ENCODE data around the gene KRTAP4-8.
"Not testable (repeated sequence)": the region's sequence is repeated elsewhere in the genome, so short reads cannot be mapped to it uniquely, and the experiment has no call there.

The KRTAP4-8 gene

DNA sequence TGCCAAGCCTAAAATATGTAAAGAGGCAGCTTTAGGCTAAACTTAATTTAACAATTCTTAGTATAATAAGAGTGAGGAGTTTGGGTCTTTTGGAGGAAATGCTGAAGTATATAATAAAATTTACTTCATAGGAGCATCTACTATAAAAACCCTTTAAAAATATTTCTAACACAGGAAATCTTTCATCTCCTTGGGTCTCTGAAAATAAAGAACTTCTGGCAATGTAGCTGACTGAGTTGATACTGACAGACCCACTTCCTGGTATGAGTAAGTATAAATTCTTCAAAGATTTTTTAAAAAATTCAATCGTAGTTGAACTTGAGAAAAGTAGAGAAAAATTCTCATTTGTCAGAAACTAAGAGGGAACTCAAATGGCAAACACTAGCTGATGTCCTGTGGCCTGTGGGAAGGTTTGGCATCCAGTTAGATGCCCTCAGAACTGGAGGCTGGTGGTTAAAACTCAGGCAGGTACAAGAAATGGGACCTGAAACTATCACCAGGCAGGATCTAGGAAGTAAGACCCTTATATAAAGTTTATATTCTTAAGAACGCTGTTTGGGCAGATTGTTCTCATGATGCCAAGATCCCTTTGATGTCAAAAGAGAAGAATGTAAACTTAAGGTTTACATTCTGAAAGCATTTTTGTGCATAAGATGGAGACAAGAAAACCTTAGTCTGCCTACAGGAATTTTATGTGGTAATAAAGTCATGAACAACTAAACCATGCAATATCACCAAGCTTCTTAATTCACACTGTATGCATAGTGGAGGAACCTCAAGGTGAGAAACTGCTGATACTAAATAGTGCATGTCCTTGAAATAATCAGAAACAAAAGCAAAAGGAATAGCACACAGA lies 36.2 kb upstream of the KRTAP4-8 start:
- TF ChIP-seq, protein P1, sequence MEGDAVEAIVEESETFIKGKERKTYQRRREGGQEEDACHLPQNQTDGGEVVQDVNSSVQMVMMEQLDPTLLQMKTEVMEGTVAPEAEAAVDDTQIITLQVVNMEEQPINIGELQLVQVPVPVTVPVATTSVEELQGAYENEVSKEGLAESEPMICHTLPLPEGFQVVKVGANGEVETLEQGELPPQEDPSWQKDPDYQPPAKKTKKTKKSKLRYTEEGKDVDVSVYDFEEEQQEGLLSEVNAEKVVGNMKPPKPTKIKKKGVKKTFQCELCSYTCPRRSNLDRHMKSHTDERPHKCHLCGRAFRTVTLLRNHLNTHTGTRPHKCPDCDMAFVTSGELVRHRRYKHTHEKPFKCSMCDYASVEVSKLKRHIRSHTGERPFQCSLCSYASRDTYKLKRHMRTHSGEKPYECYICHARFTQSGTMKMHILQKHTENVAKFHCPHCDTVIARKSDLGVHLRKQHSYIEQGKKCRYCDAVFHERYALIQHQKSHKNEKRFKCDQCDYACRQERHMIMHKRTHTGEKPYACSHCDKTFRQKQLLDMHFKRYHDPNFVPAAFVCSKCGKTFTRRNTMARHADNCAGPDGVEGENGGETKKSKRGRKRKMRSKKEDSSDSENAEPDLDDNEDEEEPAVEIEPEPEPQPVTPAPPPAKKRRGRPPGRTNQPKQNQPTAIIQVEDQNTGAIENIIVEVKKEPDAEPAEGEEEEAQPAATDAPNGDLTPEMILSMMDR (IDR thresholded peaks at IDR 0.05; ENCODE audit: low read depth, low read length), result no peak
- no peak for DNase-seq
- H3K27ac ChIP-seq, result no peak overlapping the region
- H3K4me3 ChIP-seq (ENCODE audit: low read depth, low read length), result no peak overlapping the region
- H3K27me3 ChIP-seq (ENCODE audit: insufficient read depth, low read depth, severe bottlenecking), result peaks cover 67% of the 10 kb centered on the region
- H3K36me3 ChIP-seq, result no peaks in the 10 kb centered on the region
- no peaks in the 10 kb centered on the region for H3K9me3 ChIP-seq (ENCODE audit: severe bottlenecking)

DNA sequence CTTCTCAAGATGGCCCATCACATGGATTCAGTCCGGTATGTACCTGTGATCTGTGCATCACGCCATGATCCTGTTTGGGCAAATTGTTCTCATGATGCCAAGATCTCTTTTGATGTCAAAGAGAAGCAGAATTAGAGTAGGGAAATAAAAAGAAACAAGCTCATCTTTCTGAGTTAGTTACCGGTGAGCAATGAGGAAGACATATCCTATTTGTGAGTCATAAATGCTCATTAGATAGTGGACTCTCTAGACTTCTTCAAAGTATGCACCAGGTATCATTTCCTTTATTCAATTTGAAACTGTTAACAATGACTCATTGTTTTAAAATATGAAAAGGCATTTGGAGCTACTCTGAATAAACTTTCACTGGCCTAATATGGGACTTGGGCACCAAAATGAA lies 34.0 kb upstream of the KRTAP4-8 start:
- TF ChIP-seq, protein P1 (IDR thresholded peaks at IDR 0.05; ENCODE audit: low read depth, low read length), result no peak

DNA sequence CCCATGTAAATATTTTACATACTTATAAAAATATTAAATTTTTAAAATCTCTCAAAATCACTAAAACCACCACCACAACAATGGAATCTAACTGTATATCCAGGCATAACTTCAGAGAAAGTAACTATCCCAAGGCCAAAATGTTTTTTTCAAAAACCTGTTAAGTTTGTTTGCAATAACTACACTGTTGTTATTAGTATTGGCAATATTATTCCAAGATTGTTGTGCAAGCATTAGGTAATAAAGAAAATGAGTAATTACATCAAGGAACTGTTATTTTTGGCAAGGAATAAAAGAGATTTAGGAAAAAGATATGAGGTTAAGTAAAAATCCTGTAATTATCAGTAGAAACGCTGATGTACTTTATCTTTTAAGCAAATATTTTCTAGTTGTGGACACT lies 29.4 kb upstream of the KRTAP4-8 start:
- Histone ChIP-seq H3K27me3 (ENCODE audit: insufficient read depth, low read depth, severe bottlenecking) (peaks cover 68% of the 10 kb centered on the region), H3K9me3 (ENCODE audit: severe bottlenecking) (peaks cover under 1% of the 10 kb centered on the region), H3K36me3 (no peaks in the 10 kb centered on the region), H3K27ac (no peak overlapping the region), H3K4me3 (ENCODE audit: low read depth, low read length) (no peak overlapping the region)
- TF ChIP-seq, protein P1 (IDR thresholded peaks at IDR 0.05; ENCODE audit: low read depth, low read length), result no peak
- no peak for DNase-seq

More for the DNA sequence above, 34.0 kb upstream of the KRTAP4-8 start:
- Histone ChIP-seq H3K9me3 (ENCODE audit: severe bottlenecking) (no peaks in the 10 kb centered on the region), H3K27me3 (ENCODE audit: insufficient read depth, low read depth, severe bottlenecking) (peaks cover 61% of the 10 kb centered on the region), H3K27ac (no peak overlapping the region), H3K4me3 (ENCODE audit: low read depth, low read length) (no peak overlapping the region), H3K36me3 (no peaks in the 10 kb centered on the region)
- DNase-seq, result no peak

DNA sequence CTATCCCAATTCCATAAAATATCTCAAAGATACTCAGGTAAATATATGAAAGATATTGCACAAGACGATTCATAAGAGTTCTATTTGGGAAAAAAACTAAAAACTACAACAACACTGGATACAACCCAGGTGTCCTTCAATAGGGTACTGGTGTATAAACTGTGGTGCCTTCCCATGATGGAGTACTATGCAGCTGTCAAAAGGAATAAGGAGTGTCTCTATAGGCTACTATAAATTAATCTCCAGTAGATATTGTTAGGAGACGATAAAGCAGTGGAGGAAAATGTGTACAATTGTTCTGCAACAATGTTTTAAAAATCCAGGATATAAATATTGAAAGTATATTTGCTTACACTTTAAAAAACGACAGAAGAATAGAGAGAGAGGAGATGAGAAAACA lies 28.5 kb upstream of the KRTAP4-8 start:
- Histone ChIP-seq H3K36me3 (no peaks in the 10 kb centered on the region), H3K27ac (no peak overlapping the region), H3K9me3 (ENCODE audit: severe bottlenecking) (peaks cover 5% of the 10 kb centered on the region), H3K4me3 (ENCODE audit: low read depth, low read length) (no peak overlapping the region), H3K27me3 (ENCODE audit: insufficient read depth, low read depth, severe bottlenecking) (peaks cover 70% of the 10 kb centered on the region)
- TF ChIP-seq, protein P1 (IDR thresholded peaks at IDR 0.05; ENCODE audit: low read depth, low read length), result no peak
- DNase-seq, result no peak

DNA sequence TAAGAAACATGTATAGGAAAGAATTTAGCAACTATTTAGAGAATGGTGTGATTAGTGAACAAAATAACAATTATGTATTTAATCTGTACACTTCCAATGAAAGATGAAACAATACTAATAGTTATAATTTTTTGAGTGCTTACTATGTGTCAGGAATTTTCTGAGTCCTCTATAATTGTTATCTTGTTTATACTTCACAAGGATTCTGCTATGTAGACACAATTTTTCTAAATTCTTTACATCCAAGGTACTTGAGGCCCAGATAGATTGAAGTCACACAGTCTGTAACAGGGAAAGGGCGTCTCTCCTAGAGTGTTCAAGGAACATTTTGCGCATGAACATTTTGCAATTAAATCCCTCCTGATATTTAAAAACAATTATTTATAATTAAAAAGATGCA lies 27.1 kb upstream of the KRTAP4-8 start:
- no peak overlapping the region for H3K4me3 ChIP-seq (ENCODE audit: low read depth, low read length)
- no peaks in the 10 kb centered on the region for H3K36me3 ChIP-seq
- no peak for DNase-seq
- H3K9me3 ChIP-seq (ENCODE audit: severe bottlenecking), result peaks cover 5% of the 10 kb centered on the region
- TF ChIP-seq, protein P1 (IDR thresholded peaks at IDR 0.05; ENCODE audit: low read depth, low read length), result no peak
- H3K27me3 ChIP-seq (ENCODE audit: insufficient read depth, low read depth, severe bottlenecking), result peaks cover 58% of the 10 kb centered on the region
- H3K27ac ChIP-seq, result no peak overlapping the region

DNA sequence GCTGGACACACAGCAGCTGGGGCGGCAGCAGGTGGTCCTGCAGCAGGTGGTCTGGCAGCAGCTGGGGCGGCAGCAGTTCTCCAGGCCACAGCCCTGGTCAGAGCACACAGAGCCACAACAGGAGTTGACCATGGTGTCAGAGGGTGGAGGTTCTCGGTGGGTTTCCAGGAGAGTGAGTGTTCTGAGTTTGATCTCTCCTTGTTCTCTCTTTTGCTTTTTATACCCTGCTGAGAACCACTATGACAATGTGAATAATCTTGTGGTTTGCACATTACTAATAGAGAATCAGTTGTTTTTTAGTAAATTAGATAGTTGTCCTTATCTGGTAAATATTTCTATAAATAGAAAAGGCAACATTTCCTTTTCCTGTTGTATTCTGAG lies 26.0 kb upstream of the KRTAP4-8 start, which contains the start of gene KRTAP4-12:
KRTAP4-12 (minus strand) TSS at position 192 of the 381 bp plus-strand sequence; CDS start at position 132, 60 bp downstream.
- H3K9me3 ChIP-seq (ENCODE audit: severe bottlenecking); H3K27ac ChIP-seq; DNase-seq; H3K4me3 ChIP-seq (ENCODE audit: low read depth, low read length); H3K36me3 ChIP-seq: not testable (repeated sequence)
- peaks cover 59% of the 10 kb centered on the region for H3K27me3 ChIP-seq (ENCODE audit: insufficient read depth, low read depth, severe bottlenecking)

DNA sequence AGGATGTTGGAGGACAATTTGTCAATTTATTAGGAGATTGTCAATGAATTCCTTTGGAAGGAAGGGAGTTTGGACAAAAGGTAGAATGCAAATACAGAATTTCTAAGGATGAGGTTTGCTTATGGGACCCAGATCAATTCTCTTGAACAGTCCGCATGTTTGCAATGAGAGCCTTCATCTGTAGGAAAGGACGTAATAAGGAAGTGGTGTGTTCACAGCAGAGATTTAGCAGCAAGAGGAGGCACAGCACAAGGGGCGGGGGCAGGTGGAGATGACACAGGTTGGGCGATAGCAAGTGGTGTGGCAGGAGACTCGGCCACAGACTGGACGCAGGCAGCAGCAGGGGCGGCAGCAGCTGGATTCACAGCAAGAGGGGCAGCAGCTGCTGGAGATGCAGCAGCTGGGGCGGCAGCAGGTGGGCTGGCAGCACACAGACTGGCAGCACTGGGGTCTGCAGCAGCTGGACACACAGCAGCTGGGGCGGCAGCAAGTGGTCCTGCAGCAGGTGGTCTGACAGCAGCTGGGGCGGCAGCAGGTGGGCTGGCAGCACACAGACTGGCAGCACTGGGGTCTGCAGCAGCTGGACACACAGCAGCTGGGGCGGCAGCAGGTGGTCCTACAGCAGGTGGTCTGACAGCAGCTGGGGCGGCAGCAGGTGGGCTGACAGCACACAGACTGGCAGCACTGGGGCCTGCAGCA lies 25.5 kb upstream of the KRTAP4-8 start:
- not testable (repeated sequence) for H3K36me3 ChIP-seq; DNase-seq; H3K9me3 ChIP-seq (ENCODE audit: severe bottlenecking); H3K4me3 ChIP-seq (ENCODE audit: low read depth, low read length); H3K27ac ChIP-seq
- H3K27me3 ChIP-seq (ENCODE audit: insufficient read depth, low read depth, severe bottlenecking), result peaks cover 60% of the 10 kb centered on the region

Measured in WERI-Rb-1 (cell line).